ENCODE measurements around the gene TERT. TPM values are rescaled to one million over a fixed set of nuclear protein-coding genes. Genes with fewer than 3 reads are reported as not detected.

TERT gene
- total and polyA plus RNA-seq, 2 of the 4 experiments (the other 2 are of a cell fraction): not detected

- no peak for TF ChIP-seq SMC3 (IDR thresholded peaks at IDR 0.05; ENCODE audit: low read depth, low read length)
Measured at GRCh38 chr5:1330847-1331831, 36.3 kb upstream of the TERT start (continued).

- no peaks in the 10 kb centered on the region for H3K27me3 ChIP-seq (ENCODE audit: control insufficient read depth, insufficient read depth, low read length)
- ChIA-PET CTCF (no interaction called here), POLR2A (ENCODE audit: unreplicated experiment) (no interaction called here)
- H3K18ac ChIP-seq (ENCODE audit: low read depth, low read length): no peak overlapping the region
- peak overlapping the region; percentile 43 for H2AFZ ChIP-seq (replicated peaks; ENCODE audit: low read length, poor library complexity)
- no peak overlapping the region for H2BK5ac ChIP-seq (ENCODE audit: low read depth, low read length, poor library complexity, severe bottlenecking)
- peaks cover 13% of the 10 kb centered on the region for H3K9me3 ChIP-seq (ENCODE audit: control insufficient read depth, insufficient read depth, low read length)
- ATAC-seq (ENCODE audit: low read depth): no peak
- no peak overlapping the region for H3K14ac ChIP-seq (replicated peaks; ENCODE audit: low read depth, low read length)
- peaks cover 8% of the 10 kb centered on the region for H4K20me1 ChIP-seq (ENCODE audit: insufficient read depth, low read length)
- no peak overlapping the region for H3K27ac ChIP-seq (ENCODE audit: insufficient read depth, low read length)
- H2AK9ac ChIP-seq (replicated peaks; ENCODE audit: low read depth, low read length, poor library complexity): peak overlapping the region; percentile 42
- no peak for DNase-seq
- BruUV-seq (replicated peaks): no TSS peak
- no peak overlapping the region for H3K4ac ChIP-seq (ENCODE audit: low read depth, low read length)
- H3K23ac ChIP-seq (ENCODE audit: low read depth, low read length): no peak overlapping the region
- no peak overlapping the region for H2BK20ac ChIP-seq (ENCODE audit: low read depth, low read length)
- H2AK5ac ChIP-seq (ENCODE audit: low read depth, low read length): no peak overlapping the region
- dilution Hi-C loops (cut with HindIII; ENCODE audit: low sequenced_read_pairs, unreplicated experiment) (no loop called here), in situ Hi-C loops (cut with MboI; ENCODE audit: low sequenced_read_pairs) (no loop called here), intact Hi-C loops (cut with micrococcal nuclease) (no loop called here)
- peaks cover 1% of the 10 kb centered on the region; the same call in 1 of the 2 replicates for H3K4me1 ChIP-seq (ENCODE audit: control insufficient read depth, insufficient read depth, low read length)
- no peak overlapping the region for H2BK15ac ChIP-seq (ENCODE audit: low read depth, low read length)
- H3K9ac ChIP-seq (ENCODE audit: low read depth, low read length): no peak overlapping the region
- no peak overlapping the region for H4K5ac ChIP-seq (ENCODE audit: low read depth, low read length)
- no peak overlapping the region for H3K4me3 ChIP-seq (ENCODE audit: insufficient read depth, low read depth, low read length)
- WGBS, 2 experiments (ENCODE audit: extremely low coverage in 2 of 2, insufficient read length in 1 of 2): 96% methylated on average over 16 of the region's 23 CpGs; no CpG with 5 or more reads in 1 of the 2 experiments
- H3K9me1 ChIP-seq (ENCODE audit: insufficient read depth, low read length): no peaks in the 10 kb centered on the region
- H3K56ac ChIP-seq (ENCODE audit: extremely low read depth, insufficient read depth, low read length): no peak overlapping the region
- no peak overlapping the region for H3K4me2 ChIP-seq (ENCODE audit: low read depth, low read length)
- no peak overlapping the region for H4K91ac ChIP-seq (ENCODE audit: insufficient read depth, low read depth, low read length)
- peaks cover 18 to 22% of the 10 kb centered on the region in 2 experiments; a peak in 3 of 4 replicates for H3K79me1 ChIP-seq (ENCODE audit: low read depth in 1 of 2, low read length in 2 of 2)
- no peak overlapping the region for H2BK120ac ChIP-seq (ENCODE audit: low read depth, low read length)
- H3K36me3 ChIP-seq (ENCODE audit: control insufficient read depth, insufficient read depth, low read length): peaks cover 50% of the 10 kb centered on the region
- H4K8ac ChIP-seq (ENCODE audit: low read depth in 2 of 2, low read length in 2 of 2): no peak overlapping the region
- TF ChIP-seq POLR2A (IDR thresholded peaks at IDR 0.05; ENCODE audit: low read depth, low read length) (no peak), SMC3 (IDR thresholded peaks at IDR 0.05; ENCODE audit: low read depth, low read length) (no peak), ELK1 (IDR thresholded peaks at IDR 0.05; ENCODE audit: borderline replicate concordance, low read depth, low read length) (no peak), RCOR1 (IDR thresholded peaks at IDR 0.05; ENCODE audit: insufficient replicate concordance, low read length) (no peak), NFE2L2 (IDR thresholded peaks at IDR 0.05; ENCODE audit: low read depth, low read length) (no peak), MAFK (IDR thresholded peaks at IDR 0.05; ENCODE audit: low read depth, low read length) (no peak), MAZ (IDR thresholded peaks at IDR 0.05; ENCODE audit: borderline replicate concordance, low read depth, low read length) (no peak), CEBPB (IDR thresholded peaks at IDR 0.05; ENCODE audit: low read depth, low read length) (no peak), RAD21 (IDR thresholded peaks at IDR 0.05; ENCODE audit: low read length) (no peak), RFX5 (IDR thresholded peaks at IDR 0.05; ENCODE audit: low read depth, low read length) (no peak), CHD1 (IDR thresholded peaks at IDR 0.05; ENCODE audit: low read depth, low read length) (no peak), BHLHE40 (IDR thresholded peaks at IDR 0.05; ENCODE audit: low read depth, low read length) (no peak), FOS (IDR thresholded peaks at IDR 0.05; ENCODE audit: low read depth, low read length) (no peak)
Measured at GRCh38 chr5:1330146-1330846, 35.4 kb upstream of the TERT start.
